Measurements from ENCODE around the gene XRCC4. TPM values are rescaled to one million over a fixed set of nuclear protein-coding genes. Genes with fewer than 3 reads are reported as not detected.
A peak's percentile ranks its signal among the peaks of the same experiment; 100 is the strongest.

Gene XRCC4
- total RNA-seq, 1 donor from 2014 or later: 12.1 TPM

- H3K4me1 Mint-ChIP-seq: peaks cover 52% of the 10 kb centered on the region
- DNase-seq (ENCODE audit: low spot score in 2 of 2, unreplicated experiment in 2 of 2): no peak
- TF ChIP-seq CTCF (IDR thresholded peaks at IDR 0.05; ENCODE audit: unreplicated experiment): no peak
- H3K27me3 Mint-ChIP-seq (ENCODE audit: low read depth): no peaks in the 10 kb centered on the region
- no peak overlapping the region for H3K4me3 Mint-ChIP-seq
- peak overlapping the region; percentile 78 for H3K27ac Mint-ChIP-seq
- no peaks in the 10 kb centered on the region for H3K36me3 Mint-ChIP-seq
- H3K9me3 Mint-ChIP-seq: no peaks in the 10 kb centered on the region
Measured at GRCh38 chr5:83035373-83036100, 41.8 kb upstream of the XRCC4 start.

- H3K36me3 Mint-ChIP-seq: no peaks in the 10 kb centered on the region
- no peaks in the 10 kb centered on the region for H3K27me3 Mint-ChIP-seq (ENCODE audit: low read depth)
- no peak for TF ChIP-seq CTCF (IDR thresholded peaks at IDR 0.05; ENCODE audit: unreplicated experiment)
- H3K4me1 Mint-ChIP-seq: peaks cover 51% of the 10 kb centered on the region
- DNase-seq (ENCODE audit: low spot score in 2 of 2, unreplicated experiment in 2 of 2): no peak
- no peaks in the 10 kb centered on the region for H3K9me3 Mint-ChIP-seq
- peak overlapping the region; percentile 94 for H3K27ac Mint-ChIP-seq
- H3K4me3 Mint-ChIP-seq: no peak overlapping the region
Measured at GRCh38 chr5:83036991-83037575, 40.3 kb upstream of the XRCC4 start.

- Mint-ChIP-seq H3K36me3 (no peaks in the 10 kb centered on the region), H3K27me3 (ENCODE audit: low read depth) (no peaks in the 10 kb centered on the region), H3K4me3 (no peak overlapping the region), H3K9me3 (no peaks in the 10 kb centered on the region), H3K4me1 (peaks cover 38% of the 10 kb centered on the region), H3K27ac (no peak overlapping the region)
- DNase-seq (ENCODE audit: low spot score in 2 of 2, unreplicated experiment in 2 of 2): no peak
- TF ChIP-seq CTCF (IDR thresholded peaks at IDR 0.05; ENCODE audit: unreplicated experiment): no peak
Measured at GRCh38 chr5:83038924-83039323, 38.4 kb upstream of the XRCC4 start.

GRCh38 chr5:83042507-83042906, 34.8 kb upstream of the XRCC4 start:
- no peak for DNase-seq (ENCODE audit: low spot score in 2 of 2, unreplicated experiment in 2 of 2)
- H3K4me3 Mint-ChIP-seq: no peak overlapping the region
- H3K27ac Mint-ChIP-seq: no peak overlapping the region
- no peaks in the 10 kb centered on the region for H3K9me3 Mint-ChIP-seq
- H3K27me3 Mint-ChIP-seq (ENCODE audit: low read depth): no peaks in the 10 kb centered on the region
- no peak for TF ChIP-seq CTCF (IDR thresholded peaks at IDR 0.05; ENCODE audit: unreplicated experiment)
- peaks cover 11% of the 10 kb centered on the region for H3K4me1 Mint-ChIP-seq
- no peaks in the 10 kb centered on the region for H3K36me3 Mint-ChIP-seq

GRCh38 chr5:83044926-83045325, 32.4 kb upstream of the XRCC4 start:
- no peak for TF ChIP-seq CTCF (IDR thresholded peaks at IDR 0.05; ENCODE audit: unreplicated experiment)
- Mint-ChIP-seq H3K4me3 (no peak overlapping the region), H3K4me1 (peaks cover 9% of the 10 kb centered on the region), H3K27me3 (ENCODE audit: low read depth) (no peaks in the 10 kb centered on the region), H3K27ac (peak overlapping the region; percentile 39), H3K36me3 (peaks cover 3% of the 10 kb centered on the region), H3K9me3 (no peaks in the 10 kb centered on the region)
- no peak for DNase-seq (ENCODE audit: low spot score in 2 of 2, unreplicated experiment in 2 of 2)
